GM23338 (cell line): ENCODE measurements around the gene GFER. TPM values are rescaled to one million over a fixed set of nuclear protein-coding genes. Genes with fewer than 3 reads are reported as not detected.

ENCODE experiments used
- ATAC-seq: fragments of 200-7000 bp; cut with Tn5 transposase; 3 replicates; pipeline ENCODE4 v1.9.1; 2020
- DNase-seq: peaks from one replicate; pipeline ENCODE4 v3.0.0-alpha.2; 2015; ENCODE audit warnings: low spot score
- H2AFZ ChIP-seq: fragments of 200-600 bp; sonication (generic); 2 replicates; pipeline ENCODE4 v1.8.0; 2016; ENCODE audit warnings: antibody characterized with exemption, mild to moderate bottlenecking, moderate library complexity
- H3F3A ChIP-seq: fragments of 200-600 bp; sonication (generic); replicated peaks from 2 replicates; pipeline ENCODE4 v1.8.0; 2017; ENCODE audit warnings: antibody characterized with exemption, mixed run types, low read depth
- H3K27ac ChIP-seq: fragments of 200-600 bp; sonication (generic); 2 replicates; pipeline ENCODE4 v1.6.1; 2016; ENCODE audit warnings: low read depth
- H3K27me3 ChIP-seq: fragments of 200-600 bp; sonication (generic); 2 replicates; pipeline ENCODE4 v1.8.0; 2016; ENCODE audit warnings: mild to moderate bottlenecking, mixed run types, moderate library complexity; ENCODE audit not compliant: insufficient read depth
- H3K36me3 ChIP-seq: fragments of 200-600 bp; sonication (generic); 2 replicates; pipeline ENCODE4 v1.8.0; 2016; ENCODE audit warnings: mild to moderate bottlenecking; ENCODE audit not compliant: insufficient read depth
- H3K4me1 ChIP-seq: fragments of 200-600 bp; sonication (generic); 2 replicates; pipeline ENCODE4 v1.8.0; 2016; ENCODE audit warnings: mild to moderate bottlenecking, moderate library complexity; ENCODE audit not compliant: insufficient read depth
- H3K4me2 ChIP-seq: fragments of 200-600 bp; sonication (generic); 2 replicates; pipeline ENCODE4 v1.7.1; 2017; ENCODE audit warnings: mixed run types
- H3K4me3 ChIP-seq: fragments of 200-600 bp; sonication (generic); 2 replicates; pipeline ENCODE4 v1.6.1; 2016; ENCODE audit warnings: mixed run types
- H3K79me2 ChIP-seq: fragments of 200-600 bp; sonication (generic); replicated peaks from 2 replicates; pipeline ENCODE4 v1.8.0; 2017; ENCODE audit warnings: mild to moderate bottlenecking; ENCODE audit not compliant: insufficient read depth
- H3K9me2 ChIP-seq: fragments of 200-600 bp; sonication (generic); 2 replicates; pipeline ENCODE4 v1.8.0; 2017; ENCODE audit not compliant: insufficient read depth
- H4K20me1 ChIP-seq: fragments of 200-600 bp; sonication (generic); replicated peaks from 2 replicates; pipeline ENCODE4 v1.8.0; 2017; ENCODE audit warnings: mild to moderate bottlenecking; ENCODE audit not compliant: insufficient read depth
- H3K27ac Mint-ChIP-seq: 2 replicates; pipeline ENCODE4 v1.8.0; 2020; ENCODE audit warnings: inconsistent platforms, mild to moderate bottlenecking, moderate library complexity, mixed read lengths
- H3K27me3 Mint-ChIP-seq: 3 replicates; pipeline ENCODE4 v1.8.0; 2022; ENCODE audit warnings: low read depth, mild to moderate bottlenecking, moderate library complexity, mixed read lengths, inconsistent platforms; ENCODE audit not compliant: insufficient read depth, poor library complexity
- H3K36me3 Mint-ChIP-seq: 3 replicates; pipeline ENCODE4 v1.8.0; 2021; ENCODE audit warnings: low read depth, mild to moderate bottlenecking, inconsistent platforms, moderate library complexity, mixed read lengths
- H3K4me1 Mint-ChIP-seq: 3 replicates; pipeline ENCODE4 v1.8.0; 2020; ENCODE audit warnings: mild to moderate bottlenecking, inconsistent platforms, mixed read lengths
- H3K4me3 Mint-ChIP-seq: 3 replicates; pipeline ENCODE4 v1.8.0; 2021; ENCODE audit warnings: moderate library complexity, mild to moderate bottlenecking, inconsistent platforms, mixed read lengths
- H3K9me3 Mint-ChIP-seq: 3 replicates; pipeline ENCODE4 v1.8.0; 2020; ENCODE audit warnings: moderate library complexity, mild to moderate bottlenecking, inconsistent platforms, mixed read lengths
- CTCF ChIP-seq, 2 experiments: fragments of 200-600 bp in 1 of 2; sonication (generic) in 1 of 2; conservative IDR thresholded peaks; 2 replicates each; pipeline versions ENCODE4 v1.5.1 to v1.6.1; 2016 to 2017; ENCODE audit warnings: antibody characterized with exemption in 2 of 2, low read depth in 2 of 2, mild to moderate bottlenecking in 2 of 2, moderate library complexity in 1 of 2
- EZH2 ChIP-seq: fragments of 200-600 bp; sonication (generic); IDR thresholded peaks from one replicate; pipeline ENCODE4 v1.8.0; 2017; ENCODE audit warnings: antibody characterized with exemption, mild to moderate bottlenecking, low read depth; ENCODE audit not compliant: unreplicated experiment
- JUNB ChIP-seq: IDR thresholded peaks from one replicate; pipeline ENCODE4 v1.6.1; 2016; ENCODE audit warnings: antibody characterized with exemption; ENCODE audit not compliant: unreplicated experiment
- POLR2AphosphoS5 ChIP-seq: IDR thresholded peaks from 2 replicates; pipeline ENCODE4 v1.6.1; 2016; ENCODE audit warnings: antibody characterized with exemption, low read depth
- REST ChIP-seq: IDR thresholded peaks from one replicate; pipeline ENCODE4 v1.6.1; 2018; ENCODE audit warnings: antibody characterized with exemption; ENCODE audit not compliant: unreplicated experiment
- ZNF114 ChIP-seq: fragments of 250-450 bp; sonication (Bioruptor Pico); IDR thresholded peaks from 2 replicates; pipeline ENCODE4 v1.5.0; 2020; ENCODE audit warnings: mild to moderate bottlenecking, moderate library complexity
- ZNF462 ChIP-seq: fragments of 250-450 bp; sonication (Bioruptor Pico); IDR thresholded peaks from 2 replicates; pipeline ENCODE4 v1.5.0; 2020; ENCODE audit warnings: mild to moderate bottlenecking, moderate library complexity
- polyA plus RNA-seq: library from polyadenylated mRNA; unstranded; fragments of >200 nt; fragmentation: Nextera tagmentation; extraction: Ambion mirVana; gene quantifications from 2 replicates; pipeline ENCODE4 v1.2.1, GENCODE V29; 2016
- total RNA-seq: library from RNA; depleted of rRNA; stranded (reverse); fragments of >200 nt; shearing (Covaris generic); gene quantifications from 2 replicates; pipeline ENCODE4 v1.2.3, GENCODE V29; 2014

Gene GFER
- total and polyA plus RNA-seq, 2 experiments from 2014 or later: 40.1 to 64.5 TPM

GRCh38 chr16:2031081-2031577 is 47.1 kb downstream of the GFER start:
- Histone ChIP-seq H3K27me3 (peaks cover 16% of the 10 kb centered on the region), H3K36me3 (no peaks in the 10 kb centered on the region), H3K79me2 (no peaks in the 10 kb centered on the region), H3K27ac (no peak overlapping the region), H4K20me1 (no peaks in the 10 kb centered on the region), H3K4me3 (no peak overlapping the region), H3K9me2 (no peaks in the 10 kb centered on the region), H3K4me2 (no peak overlapping the region), H3K4me1 (no peaks in the 10 kb centered on the region), H2AFZ (no peak overlapping the region), H3F3A (no peaks in the 10 kb centered on the region)
- peaks cover 8% of the 10 kb centered on the region for H3K27me3 Mint-ChIP-seq
- no peaks in the 10 kb centered on the region for H3K4me1 Mint-ChIP-seq
- no peaks in the 10 kb centered on the region for H3K9me3 Mint-ChIP-seq
- no peak for ATAC-seq
- TF ChIP-seq POLR2AphosphoS5 (no peak), EZH2 (no peak), REST (no peak), ZNF462 (no peak), ZNF114 (CRISPR knock-in tag) (no peak), JUNB (no peak), CTCF (conservative IDR thresholded peaks at IDR 0.05; ENCODE audit: low read depth in 2 of 2) (no peak)
- DNase-seq: no peak
- H3K27ac Mint-ChIP-seq: no peak overlapping the region
- no peak overlapping the region for H3K4me3 Mint-ChIP-seq
- no peaks in the 10 kb centered on the region for H3K36me3 Mint-ChIP-seq
